Measurements from ENCODE around the gene PBX3. TPM values are rescaled to one million over a fixed set of nuclear protein-coding genes. Genes with fewer than 3 reads are reported as not detected.

PBX3 gene
- total and polyA plus RNA-seq, 2 donors (not counting 1 experiment from before 2014, with no cell fraction given) = 15.5 to 39.0 TPM

DNA sequence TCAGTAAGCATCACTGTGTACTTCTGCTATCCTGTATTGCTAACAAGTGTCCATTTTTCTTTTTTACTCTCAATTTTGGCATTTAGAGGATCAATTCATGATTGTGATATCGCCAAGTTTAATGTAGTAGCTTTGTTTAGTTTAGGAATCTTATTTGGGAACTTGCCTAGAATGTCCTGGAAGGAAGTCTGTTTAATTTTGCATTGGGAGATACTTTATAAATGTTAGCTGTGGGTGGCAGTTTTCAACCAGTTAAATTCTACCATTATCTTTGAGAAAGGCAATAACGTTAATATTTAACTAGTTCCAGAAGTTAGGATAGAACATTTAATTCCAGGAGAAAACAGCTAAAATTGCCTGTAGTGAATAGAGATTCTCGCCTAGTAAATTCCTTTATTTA lies 78.6 kb downstream of the PBX3 start:
- peaks cover 17 to 36% of the 10 kb centered on the region in 2 donors for H3K4me1 ChIP-seq (ENCODE audit: control insufficient read depth in 2 of 2, insufficient read depth in 2 of 2, low read length in 2 of 2)
- Mint-ChIP-seq H3K9me3 (ENCODE audit: insufficient read depth) (no peaks in the 10 kb centered on the region), H3K27ac (peak overlapping the region; percentile 59), H3K4me3 (no peak overlapping the region), H3K4me1 (peaks cover 43% of the 10 kb centered on the region), H3K27me3 (no peaks in the 10 kb centered on the region)
- CTCF ChIA-PET = interaction anchor here (0.8 kb wide), 1 partner anchor 11 kb away, joined by 3 read pairs; no protein-coding TSS in a partner anchor
- intact Hi-C loops (cut with micrococcal nuclease) = loop anchor here (2.0 kb wide), 2 partner anchors 13 to 119 kb away; partner anchors contain the start of gene MAPKAP1
- H3K4me3 ChIP-seq (ENCODE audit: control extremely low read depth in 1 of 5, extremely low read depth in 1 of 5, insufficient read depth in 1 of 5, low read depth in 2 of 5, low read length in 4 of 5) = no peak overlapping the region
- WGBS (ENCODE audit: insufficient coverage) = no CpG with 5 or more reads among the region's 3 CpGs
- ATAC-seq (ENCODE audit: low read depth) (no peak), DNase-seq (no peak)
- H3K79me2 ChIP-seq (ENCODE audit: control insufficient read depth, insufficient read depth, low read length) = peaks cover 27% of the 10 kb centered on the region
- POLR2A ChIA-PET = no interaction called here
- no peaks in the 10 kb centered on the region for H3K9me3 ChIP-seq (ENCODE audit: control extremely low read depth in 1 of 3, control insufficient read depth in 2 of 3, insufficient read depth in 1 of 3, low read length in 2 of 3)
- H4K20me1 ChIP-seq (ENCODE audit: control insufficient read depth, insufficient read depth, low read length, poor library complexity, severe bottlenecking) = no peaks in the 10 kb centered on the region
- H3K27me3 ChIP-seq (replicated peaks in 1 of 4; ENCODE audit: control extremely low read depth in 1 of 4, control insufficient read depth in 3 of 4, insufficient read depth in 4 of 4, low read length in 3 of 4) = no peaks in the 10 kb centered on the region
- no peaks in the 10 kb centered on the region for H3K36me3 ChIP-seq (replicated peaks in 1 of 2; ENCODE audit: control extremely low read depth in 1 of 2, control insufficient read depth in 1 of 2, extremely low read depth in 1 of 2, insufficient read depth in 2 of 2, low read length in 1 of 2)
- TF ChIP-seq, protein P1, sequence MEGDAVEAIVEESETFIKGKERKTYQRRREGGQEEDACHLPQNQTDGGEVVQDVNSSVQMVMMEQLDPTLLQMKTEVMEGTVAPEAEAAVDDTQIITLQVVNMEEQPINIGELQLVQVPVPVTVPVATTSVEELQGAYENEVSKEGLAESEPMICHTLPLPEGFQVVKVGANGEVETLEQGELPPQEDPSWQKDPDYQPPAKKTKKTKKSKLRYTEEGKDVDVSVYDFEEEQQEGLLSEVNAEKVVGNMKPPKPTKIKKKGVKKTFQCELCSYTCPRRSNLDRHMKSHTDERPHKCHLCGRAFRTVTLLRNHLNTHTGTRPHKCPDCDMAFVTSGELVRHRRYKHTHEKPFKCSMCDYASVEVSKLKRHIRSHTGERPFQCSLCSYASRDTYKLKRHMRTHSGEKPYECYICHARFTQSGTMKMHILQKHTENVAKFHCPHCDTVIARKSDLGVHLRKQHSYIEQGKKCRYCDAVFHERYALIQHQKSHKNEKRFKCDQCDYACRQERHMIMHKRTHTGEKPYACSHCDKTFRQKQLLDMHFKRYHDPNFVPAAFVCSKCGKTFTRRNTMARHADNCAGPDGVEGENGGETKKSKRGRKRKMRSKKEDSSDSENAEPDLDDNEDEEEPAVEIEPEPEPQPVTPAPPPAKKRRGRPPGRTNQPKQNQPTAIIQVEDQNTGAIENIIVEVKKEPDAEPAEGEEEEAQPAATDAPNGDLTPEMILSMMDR (IDR thresholded peaks at IDR 0.05) = no peak
- no peak for TF ChIP-seq EZH2 (IDR thresholded peaks at IDR 0.05; ENCODE audit: borderline replicate concordance, insufficient read depth, low read depth, low read length, poor library complexity, severe bottlenecking)
- peak overlapping the region; percentile 23 for H2AFZ ChIP-seq (ENCODE audit: insufficient read depth, low read depth, low read length, poor library complexity, severe bottlenecking)
- H3K4me2 ChIP-seq (replicated peaks; ENCODE audit: low read depth, low read length, poor library complexity, severe bottlenecking) = no peak overlapping the region
- no peak overlapping the region for H3K9ac ChIP-seq (ENCODE audit: low read length)
- no peak overlapping the region for H3K27ac ChIP-seq (ENCODE audit: low read length in 2 of 2)

DNA sequence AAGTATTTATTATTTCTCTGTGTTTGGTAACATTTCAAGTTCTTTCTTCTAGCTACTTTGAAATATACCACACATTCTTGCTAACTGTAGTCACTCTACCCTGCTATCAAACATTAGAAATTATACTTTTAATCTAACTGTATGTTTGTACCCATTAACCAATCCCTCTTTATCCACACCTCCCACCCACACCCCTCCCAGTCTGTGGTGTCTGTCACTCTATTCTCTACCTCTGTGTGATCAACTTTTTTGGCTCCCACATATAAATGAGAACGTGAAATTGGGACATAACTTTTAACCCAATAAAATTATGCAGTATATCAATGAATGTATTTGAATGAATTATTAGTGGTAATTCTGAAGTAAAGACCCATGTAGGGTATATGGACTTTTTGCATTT lies 79.7 kb downstream of the PBX3 start:
- no peak for TF ChIP-seq EZH2 (IDR thresholded peaks at IDR 0.05; ENCODE audit: borderline replicate concordance, insufficient read depth, low read depth, low read length, poor library complexity, severe bottlenecking)
- TF ChIP-seq, protein P1 (IDR thresholded peaks at IDR 0.05) = no peak
- H3K9me3 Mint-ChIP-seq (ENCODE audit: insufficient read depth) = no peaks in the 10 kb centered on the region
- no peak for DNase-seq
- POLR2A ChIA-PET = no interaction called here
- peaks cover 40% of the 10 kb centered on the region for H3K4me1 Mint-ChIP-seq
- WGBS (ENCODE audit: insufficient coverage) = no CpG with 5 or more reads among the region's 1 CpG
- H3K9ac ChIP-seq (ENCODE audit: low read length) = no peak overlapping the region
- H3K27me3 Mint-ChIP-seq = no peaks in the 10 kb centered on the region
- H3K27me3 ChIP-seq (replicated peaks in 1 of 4; ENCODE audit: control extremely low read depth in 1 of 4, control insufficient read depth in 3 of 4, insufficient read depth in 4 of 4, low read length in 3 of 4) = no peaks in the 10 kb centered on the region
- no peak overlapping the region for H3K4me2 ChIP-seq (replicated peaks; ENCODE audit: low read depth, low read length, poor library complexity, severe bottlenecking)
- intact Hi-C loops (cut with micrococcal nuclease) = no loop called here
- no peak overlapping the region for H3K27ac Mint-ChIP-seq
- H3K4me1 ChIP-seq (ENCODE audit: control insufficient read depth in 2 of 2, insufficient read depth in 2 of 2, low read length in 2 of 2) = peaks cover 15 to 29% of the 10 kb centered on the region in 2 donors
- no peak for ATAC-seq (ENCODE audit: low read depth)
- no peaks in the 10 kb centered on the region for H4K20me1 ChIP-seq (ENCODE audit: control insufficient read depth, insufficient read depth, low read length, poor library complexity, severe bottlenecking)
- no peak overlapping the region for H3K4me3 Mint-ChIP-seq
- CTCF ChIA-PET = no interaction called here
- peaks cover 33% of the 10 kb centered on the region for H3K79me2 ChIP-seq (ENCODE audit: control insufficient read depth, insufficient read depth, low read length)
- no peak overlapping the region for H3K4me3 ChIP-seq (ENCODE audit: control extremely low read depth in 1 of 5, extremely low read depth in 1 of 5, insufficient read depth in 1 of 5, low read depth in 2 of 5, low read length in 4 of 5)
- no peaks in the 10 kb centered on the region for H3K36me3 ChIP-seq (replicated peaks in 1 of 2; ENCODE audit: control extremely low read depth in 1 of 2, control insufficient read depth in 1 of 2, extremely low read depth in 1 of 2, insufficient read depth in 2 of 2, low read length in 1 of 2)
- no peak overlapping the region for H2AFZ ChIP-seq (ENCODE audit: insufficient read depth, low read depth, low read length, poor library complexity, severe bottlenecking)
- H3K9me3 ChIP-seq (ENCODE audit: control extremely low read depth in 1 of 3, control insufficient read depth in 2 of 3, insufficient read depth in 1 of 3, low read length in 2 of 3) = no peaks in the 10 kb centered on the region
- H3K27ac ChIP-seq (ENCODE audit: low read length in 2 of 2) = no peak overlapping the region

Data from B cell (primary cell).